Cardiac muscle cell (in vitro differentiated cells and primary cell): ENCODE measurements around the gene GNAS. TPM values are rescaled to one million over a fixed set of nuclear protein-coding genes. Genes with fewer than 3 reads are reported as not detected.

Experiments
- DNase-seq, 2 donors: peaks; one replicate each; pipeline versions ENCODE4 v3.0.0 to v3.0.0-alpha.2; 2010 to 2017; ENCODE audit warnings: low read depth in 1 of 2, low spot score in 1 of 2
- H3K27ac ChIP-seq: fragments of 200-600 bp; sonication (generic); 2 replicates; pipeline ENCODE4 v1.5.1; 2016
- H3K27me3 ChIP-seq: fragments of 200-600 bp; sonication (generic); 2 replicates; pipeline ENCODE4 v1.6.0; 2016; ENCODE audit warnings: control low read depth
- H3K36me3 ChIP-seq: fragments of 200-600 bp; sonication (generic); 2 replicates; pipeline ENCODE4 v1.5.1; 2016; ENCODE audit warnings: control low read depth
- H3K4me1 ChIP-seq: fragments of 200-600 bp; sonication (generic); 2 replicates; pipeline ENCODE4 v1.8.1; 2017; ENCODE audit warnings: low read depth, mild to moderate bottlenecking, mixed run types
- H3K4me3 ChIP-seq: fragments of 200-600 bp; sonication (generic); 2 replicates; pipeline ENCODE4 v1.5.1; 2016; ENCODE audit warnings: mild to moderate bottlenecking
- H3K9me3 ChIP-seq: fragments of 200-600 bp; sonication (generic); 2 replicates; pipeline ENCODE4 v1.5.1; 2017; ENCODE audit warnings: low read depth, mild to moderate bottlenecking, control low read depth
- CTCF ChIP-seq: IDR thresholded peaks from 2 replicates; pipeline ENCODE4 v1.5.1; 2012; ENCODE audit warnings: low read depth, mild to moderate bottlenecking, low read length
- polyA plus RNA-seq: library from polyadenylated mRNA; unstranded; fragments of >200 nt; fragmentation: Nextera tagmentation; extraction: Ambion mirVana; gene quantifications from 2 replicates; pipeline ENCODE4 v1.2.1, GENCODE V29; 2016
- total RNA-seq: library from RNA; depleted of rRNA; stranded (reverse); fragments of >200 nt; gene quantifications from 2 replicates; pipeline ENCODE4 v1.2.3, GENCODE V29; 2016

The GNAS gene
- total and polyA plus RNA-seq, 2 experiments from 2014 or later, result 1,319 to 2,744 TPM

GRCh38 chr20:58842276-58842675 lies 10.2 kb upstream of the GNAS start:
- no peak for DNase-seq
- H3K27ac ChIP-seq, result no peak overlapping the region
- H3K36me3 ChIP-seq, result no peaks in the 10 kb centered on the region
- H3K4me1 ChIP-seq, result peaks cover 7% of the 10 kb centered on the region
- peaks cover 57% of the 10 kb centered on the region for H3K27me3 ChIP-seq
- H3K9me3 ChIP-seq, result no peaks in the 10 kb centered on the region
- no peak overlapping the region for H3K4me3 ChIP-seq
- TF ChIP-seq CTCF, result no peak

DNA sequence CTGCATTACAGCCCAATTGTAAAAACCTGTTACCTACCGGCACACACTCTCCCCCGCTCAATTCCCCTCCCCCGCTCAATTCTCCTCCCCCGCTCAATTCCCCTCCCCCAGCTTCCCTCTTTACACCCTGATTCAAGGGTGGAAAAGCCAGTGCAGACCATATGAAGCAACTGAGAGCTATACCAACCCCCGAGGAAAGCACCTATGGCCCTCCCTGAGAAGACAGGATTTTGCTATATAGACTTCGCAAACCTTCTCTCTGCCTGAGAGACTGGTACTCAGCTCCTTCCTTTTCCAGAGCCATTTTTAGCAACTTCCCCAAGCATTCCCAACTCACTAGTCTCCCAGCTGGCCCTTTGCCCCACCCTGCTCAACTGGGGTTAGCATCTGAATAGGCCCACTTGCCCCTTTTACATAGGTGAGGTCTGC lies 9.4 kb upstream of the GNAS start:
- Histone ChIP-seq H3K27me3 (peaks cover 57% of the 10 kb centered on the region), H3K4me1 (peaks cover 7% of the 10 kb centered on the region), H3K9me3 (no peaks in the 10 kb centered on the region), H3K36me3 (no peaks in the 10 kb centered on the region), H3K4me3 (no peak overlapping the region), H3K27ac (no peak overlapping the region)
- no peak for TF ChIP-seq CTCF
- DNase-seq, result no peak

GRCh38 chr20:58845706-58846105 lies 6.8 kb upstream of the GNAS start:
- H3K27me3 ChIP-seq, result peaks cover 38% of the 10 kb centered on the region
- no peaks in the 10 kb centered on the region for H3K36me3 ChIP-seq
- no peak overlapping the region for H3K27ac ChIP-seq
- no peaks in the 10 kb centered on the region for H3K9me3 ChIP-seq
- DNase-seq, result no peak
- no peak for TF ChIP-seq CTCF
- H3K4me3 ChIP-seq, result no peak overlapping the region
- H3K4me1 ChIP-seq, result peaks cover 7% of the 10 kb centered on the region

DNA sequence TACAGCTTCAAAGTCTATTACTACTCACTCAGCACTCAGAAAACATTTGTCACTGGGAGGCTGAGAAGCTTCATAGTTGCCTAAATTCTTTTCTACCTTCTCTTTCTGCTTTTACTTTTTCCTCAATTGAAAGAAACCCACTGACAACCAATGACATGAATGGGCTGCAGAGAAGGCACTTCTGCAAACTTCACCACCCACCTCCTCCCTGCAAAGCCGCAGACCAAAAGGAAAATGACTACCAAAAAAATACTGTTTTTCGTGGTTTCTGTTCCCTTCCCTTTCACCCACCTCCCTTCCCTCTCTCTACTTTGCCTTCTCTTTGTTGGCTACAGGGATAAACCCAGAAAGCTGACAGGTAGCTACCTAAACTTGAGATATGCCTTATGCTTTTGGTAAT lies 5.1 kb upstream of the GNAS start:
- Histone ChIP-seq H3K4me1 (peaks cover 7% of the 10 kb centered on the region), H3K9me3 (no peaks in the 10 kb centered on the region), H3K27ac (no peak overlapping the region), H3K36me3 (no peaks in the 10 kb centered on the region), H3K27me3 (peaks cover 35% of the 10 kb centered on the region), H3K4me3 (no peak overlapping the region)
- no peak for DNase-seq
- TF ChIP-seq CTCF, result no peak

DNA sequence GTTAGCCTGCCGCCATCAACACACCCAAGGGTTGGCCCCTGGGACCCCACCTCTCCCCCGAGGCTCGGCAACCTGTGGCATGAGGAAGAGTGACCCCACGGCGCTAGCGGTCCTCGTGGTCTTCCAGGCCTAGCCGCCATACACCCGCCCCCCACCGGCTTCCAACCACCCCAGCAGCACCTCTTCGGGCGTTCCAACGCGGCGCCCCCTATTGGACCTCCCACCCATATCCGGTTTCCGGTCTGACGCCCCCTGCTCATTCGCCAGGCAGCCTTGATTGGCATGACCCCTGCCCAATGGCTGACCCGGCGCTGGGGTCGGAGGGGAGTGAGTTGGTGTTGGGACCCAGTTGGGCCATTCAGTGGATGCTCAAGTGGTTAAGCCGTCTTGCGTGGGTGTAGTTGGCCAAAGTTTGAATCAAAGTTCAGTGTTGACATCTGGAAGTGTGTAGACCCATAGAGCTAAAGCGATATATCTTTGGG lies 1.8 kb upstream of the GNAS start, which contains the start of gene GNAS-AS1:
GNAS-AS1 (minus strand) TSS at position 210 of the 482 bp plus-strand sequence.
- Histone ChIP-seq H3K36me3 (no peaks in the 10 kb centered on the region), H3K4me3 (peak within 1 kb of the TSS; percentile 52), H3K27me3 (peaks cover 45% of the 10 kb centered on the region), H3K9me3 (no peaks in the 10 kb centered on the region), H3K27ac (no peak within 1 kb of the TSS), H3K4me1 (no peaks in the 10 kb centered on the region)
- TF ChIP-seq CTCF, result no peak
- peak; percentile 86 to 93 for DNase-seq
